Heart left ventricle (tissue), 16 donors: ENCODE data around the gene KCNAB2. TPM values are rescaled to one million over a fixed set of nuclear protein-coding genes. Genes with fewer than 3 reads are reported as not detected.
"Not testable (repeated sequence)": the region's sequence is repeated elsewhere in the genome, so short reads cannot be mapped to it uniquely, and the experiment has no call there.

Source experiments
- ATAC-seq, 4 donors: fragments of 200-7000 bp; cut with Tn5 transposase; one replicate each; pipeline ENCODE4 v1.9.1; 2020 to 2022; ENCODE audit warnings: moderate library complexity in 4 of 4, mild to moderate bottlenecking in 3 of 4, moderate number of reproducible peaks in 1 of 4
- DNase-seq, 5 donors: peaks; one replicate each; pipeline ENCODE4 v3.0.0-alpha.2; 2020
- H3K27ac ChIP-seq, 12 donors: fragments of 200-600 bp; sonication (generic) in 4 of 12; one replicate each; pipeline versions ENCODE4 v1.5.0 to v1.8.0; 2016 to 2022; ENCODE audit warnings: mild to moderate bottlenecking in 2 of 12
- H3K27me3 ChIP-seq, 9 donors: fragments of 200-600 bp; sonication (generic) in 2 of 9; one replicate each; pipeline versions ENCODE4 v1.5.1 to v1.8.0; 2016 to 2022; ENCODE audit warnings: mild to moderate bottlenecking in 3 of 9
- H3K36me3 ChIP-seq, 9 donors: fragments of 200-600 bp; sonication (generic) in 2 of 9; one replicate each; pipeline versions ENCODE4 v1.5.0 to v1.8.0; 2018 to 2022; ENCODE audit warnings: mild to moderate bottlenecking in 2 of 9
- H3K4me1 ChIP-seq, 12 donors: fragments of 200-600 bp; sonication (generic) in 4 of 12; one replicate each; pipeline versions ENCODE4 v1.5.0 to v1.8.0; 2016 to 2022; ENCODE audit warnings: mild to moderate bottlenecking in 3 of 12
- H3K4me3 ChIP-seq, 12 donors: fragments of 200-600 bp; sonication (generic) in 4 of 12; one replicate each; pipeline versions ENCODE4 v1.5.0 to v1.8.0; 2017 to 2022; ENCODE audit warnings: mild to moderate bottlenecking in 9 of 12, moderate library complexity in 4 of 12
- H3K9me3 ChIP-seq, 12 donors: fragments of 200-600 bp; sonication (generic) in 4 of 12; one replicate each; pipeline versions ENCODE4 v1.5.0 to v1.8.0; 2016 to 2022; ENCODE audit warnings: mild to moderate bottlenecking in 1 of 12
- CTCF ChIP-seq, 12 donors: fragments of 200-600 bp; sonication (generic) in 4 of 12; IDR thresholded peaks; one replicate each; pipeline versions ENCODE4 v1.5.0 to v1.8.0; 2018 to 2022; ENCODE audit warnings: antibody characterized with exemption in 12 of 12, mild to moderate bottlenecking in 5 of 12
- POLR2A ChIP-seq, 2 donors: fragments of 450-650 bp; IDR thresholded peaks; one replicate each; pipeline ENCODE4 v1.6.1; 2017; ENCODE audit warnings: antibody characterized with exemption in 2 of 2, mild to moderate bottlenecking in 2 of 2, moderate library complexity in 2 of 2
- WGBS, 4 donors: extraction: QIAGEN DNeasy Blood & Tissue Kit in 2 of 4; methylation state at CpG; one replicate each; pipeline versions ENCODE4 v1.1.5 to v1.1.7; 2013 to 2018; 5-methylcytosine and 5-hydroxymethylcytosine counted together
- intact Hi-C, 10 donors: fragments of 100-400 bp; cut with DNase I; formaldehyde crosslinking; loops; one replicate each; pipeline versions ENCODE4 v1.11.1 to v1.14.2; 2022
- polyA plus RNA-seq, 2 donors: library from polyadenylated mRNA; stranded (reverse); fragments of 200-250 nt; gene quantifications; one replicate each; pipeline ENCODE4 v1.2.3, GENCODE V29; 2013
- total RNA-seq, 9 donors: library from RNA; depleted of rRNA in 2 of 9; stranded (reverse); fragments of >200 nt in 2 of 9; fragmentation: NEBNext Ultra II Directional in 3 of 9; extraction: Animal tissue kit (Norgen Biotek cat#: 25700) in 3 of 9; gene quantifications; one replicate each; pipeline versions ENCODE4 v1.1.0 to v1.2.4, GENCODE V29; 2016 to 2023
- donor health status: ischemic (EF 13 %, LVEDD 7.1; RV severe dilation, severe dysfunction).
- donor health status: healthy with polysubstance abuse.
- donor health status: DM: no; HTN: yes; CAD: no.
- donor health status: DM: no; HTN: no; CAD: no.
- donor health status: ischemic (EF 25% LVEDD 6.9; RV normal size, moderate dysfunction).
- donor health status: ischemic (EF 25% LVEDD 5.7; RV mildly dilated, moderate dysfunction).
- donor health status: healthy.
- donor health status: DM: yes; HTN: yes; CAD: no.
- donor health status: ischemic (EF 35%, LVEDD 5.7; RV mildly dilated, moderate dysfunction).
- donor health status: nonischemic (EF 11% LVEDD 7.7; RV severe dilation, severe dysfunction).
- donor health status: DM: yes; HTN: yes; CAD: no.
- donor health status: PGD.
- donor health status: ischemic (EF 29% LVEDD 5.4; RV normal size, mild dysfunction).
- donor health status: nonischemic (EF 23%, LVEDD 6.1; RV moderate dilation, normal function).

KCNAB2 gene
- total and polyA plus RNA-seq, 11 donors: 10.7 to 51.4 (median 27.2) TPM

DNA sequence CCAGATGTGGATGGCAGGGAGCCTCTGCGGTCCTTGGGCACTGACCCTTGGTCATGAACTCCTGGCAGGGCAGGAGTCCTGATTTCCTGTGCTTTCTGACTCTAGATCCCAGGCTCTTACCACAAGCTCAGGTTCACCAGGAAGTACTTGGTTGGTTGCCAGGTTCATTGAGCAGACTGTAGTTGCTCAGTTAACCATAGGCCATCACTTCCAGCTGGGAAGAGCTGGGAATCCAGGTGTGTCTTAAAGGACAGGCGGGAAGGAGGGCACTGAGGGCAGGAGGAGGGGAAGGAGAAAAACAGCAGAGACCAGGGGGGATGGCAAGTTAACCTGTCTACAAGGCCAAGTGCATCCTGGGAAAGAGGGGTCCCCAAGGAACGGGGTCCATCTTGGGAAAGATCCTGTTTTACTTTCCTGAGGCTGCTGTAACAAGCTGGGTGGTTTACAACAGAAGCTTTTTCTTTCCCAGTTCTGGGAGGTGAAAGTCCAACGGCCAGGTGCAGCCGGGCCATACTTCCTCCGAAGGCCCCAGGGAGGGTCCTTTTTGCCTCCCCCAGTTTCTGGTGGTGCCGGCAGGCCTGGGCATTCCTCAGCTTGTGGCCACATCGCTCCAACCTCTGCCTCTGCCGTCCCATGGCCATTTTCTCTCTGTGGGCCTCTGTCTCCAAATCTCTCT lies 11.6 kb downstream of the KCNAB2 start:
- intact Hi-C loops: loop anchor here in 3 of 10 donors (5.0 to 10.0 kb wide), 4 partner anchors 117 to 287 kb away; partner anchors contain the start of genes CHD5 (in 1 of the 3) and RNF207 (in 1 of the 3)

DNA sequence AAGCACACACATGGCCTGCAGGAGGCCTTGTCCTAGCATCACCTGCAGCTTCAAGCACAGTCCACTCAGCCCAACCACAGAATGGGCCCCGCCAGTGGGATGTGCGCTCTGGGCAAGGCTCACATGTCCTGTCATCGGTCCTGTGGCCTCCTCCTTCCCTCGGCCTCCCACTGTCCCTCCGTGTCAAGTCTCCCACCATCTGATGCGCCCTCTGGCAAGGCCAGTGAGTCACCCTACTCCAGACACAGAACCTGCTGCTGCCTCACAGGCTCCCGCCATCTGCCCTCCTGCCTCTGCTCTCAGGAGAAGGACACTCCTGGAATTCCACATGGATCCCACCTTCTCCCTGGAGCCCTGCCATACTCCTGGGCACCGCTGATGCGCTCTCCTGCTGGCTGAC lies 14.2 kb downstream of the KCNAB2 start:
- intact Hi-C loops: loop anchor here in 4 of 10 donors (5.0 to 10.0 kb wide), 5 partner anchors 115 to 285 kb away; partner anchors contain the start of genes CHD5 (in 1 of the 4), RNF207 (in 1 of the 4) and RPL22 (in 1 of the 4)

More for the DNA sequence above, 11.6 kb downstream of the KCNAB2 start:
- Histone ChIP-seq H3K9me3 (no peaks in the 10 kb centered on the region), H3K36me3 (peaks cover 0 to 10% (median 0%) of the 10 kb centered on the region in 9 donors), H3K27ac (peak overlapping the region in 1 of 12 donors; percentile 80), H3K4me3 (no peak overlapping the region), H3K27me3 (no peaks in the 10 kb centered on the region), H3K4me1 (peaks cover 0 to 41% (median 28%) of the 10 kb centered on the region in 12 donors)
- ATAC-seq: no peak
- WGBS, 4 donors: 76 to 85% (median 80%) methylated on average over 8 to 9 of the region's 9 CpGs
- no peak for DNase-seq
- TF ChIP-seq POLR2A (IDR thresholded peaks at IDR 0.05) (no peak), CTCF (IDR thresholded peaks at IDR 0.05) (no peak)

GRCh38 chr1:6062670-6063069 lies 17.0 kb downstream of the KCNAB2 start:
- TF ChIP-seq CTCF (IDR thresholded peaks at IDR 0.05) (no peak), POLR2A (IDR thresholded peaks at IDR 0.05) (no peak)
- Histone ChIP-seq H3K4me3 (no peak overlapping the region), H3K27me3 (no peaks in the 10 kb centered on the region), H3K27ac (no peak overlapping the region), H3K4me1 (peaks cover 0 to 47% (median 27%) of the 10 kb centered on the region in 12 donors), H3K9me3 (no peaks in the 10 kb centered on the region), H3K36me3 (peaks cover 0 to 28% (median 0%) of the 10 kb centered on the region in 9 donors)
- DNase-seq (no peak), ATAC-seq (no peak)
- intact Hi-C loops: loop anchor here in 1 of 10 donors (10.0 kb wide), 1 partner anchor 132 kb away; the partner anchor contains the start of gene RPL22
- WGBS, 4 donors: 90 to 95% (median 92%) methylated on average over 6 of the region's 6 CpGs

More for the DNA sequence above, 14.2 kb downstream of the KCNAB2 start:
- no peaks in the 10 kb centered on the region for H3K9me3 ChIP-seq
- DNase-seq (no peak), ATAC-seq (no peak)
- 86 to 93% (median 93%) methylated on average over 9 of the region's 9 CpGs for WGBS, 4 donors
- H3K36me3 ChIP-seq: peaks cover 0 to 10% (median 0%) of the 10 kb centered on the region in 9 donors
- no peaks in the 10 kb centered on the region for H3K27me3 ChIP-seq
- no peak overlapping the region for H3K4me3 ChIP-seq
- peaks cover 0 to 44% (median 20%) of the 10 kb centered on the region in 12 donors for H3K4me1 ChIP-seq
- no peak overlapping the region for H3K27ac ChIP-seq
- TF ChIP-seq POLR2A (IDR thresholded peaks at IDR 0.05): no peak

DNA sequence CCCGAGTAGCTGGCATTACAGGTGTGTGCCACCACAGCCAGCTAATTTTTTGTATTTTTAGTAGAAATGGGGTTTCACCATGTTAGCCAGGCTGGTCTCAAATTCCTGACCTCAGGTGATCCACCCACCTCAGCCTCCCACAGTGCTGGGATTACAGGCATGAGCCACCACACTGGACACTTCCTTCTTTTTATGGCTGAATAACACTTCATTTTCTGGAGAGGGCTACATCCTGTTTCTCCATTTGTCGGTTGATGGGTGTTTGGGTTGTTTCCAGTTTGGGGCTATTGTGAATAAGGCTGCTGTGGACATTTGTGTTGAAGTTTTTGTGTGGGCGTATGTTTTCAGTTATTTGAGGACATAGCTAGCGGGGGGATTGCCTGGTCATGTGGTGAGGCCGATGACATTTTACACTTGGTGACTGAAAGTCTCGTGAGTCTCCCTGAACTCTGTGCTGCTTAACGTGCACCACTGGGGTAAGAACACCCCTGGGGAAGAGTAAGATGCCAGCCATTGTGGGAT lies 17.9 kb downstream of the KCNAB2 start:
- not testable (repeated sequence) for H3K27me3 ChIP-seq, H3K27ac ChIP-seq, DNase-seq, H3K9me3 ChIP-seq, H3K4me3 ChIP-seq, ATAC-seq
- intact Hi-C loops: loop anchor here in 1 of 10 donors (10.0 kb wide), 1 partner anchor 131 kb away; the partner anchor contains the start of gene RPL22
- 64 to 70% (median 67%) methylated on average over 7 of the region's 7 CpGs for WGBS, 4 donors
- Histone ChIP-seq H3K4me1 (peaks cover 0 to 37% (median 18%) of the 10 kb centered on the region in 12 donors), H3K36me3 (peaks cover 0 to 28% (median 0%) of the 10 kb centered on the region in 9 donors)
